ENCODE results near the gene SFXN2.
"Not testable (repeated sequence)": the region's sequence is repeated elsewhere in the genome, so short reads cannot be mapped to it uniquely, and the experiment has no call there.

Gene SFXN2, protein sequence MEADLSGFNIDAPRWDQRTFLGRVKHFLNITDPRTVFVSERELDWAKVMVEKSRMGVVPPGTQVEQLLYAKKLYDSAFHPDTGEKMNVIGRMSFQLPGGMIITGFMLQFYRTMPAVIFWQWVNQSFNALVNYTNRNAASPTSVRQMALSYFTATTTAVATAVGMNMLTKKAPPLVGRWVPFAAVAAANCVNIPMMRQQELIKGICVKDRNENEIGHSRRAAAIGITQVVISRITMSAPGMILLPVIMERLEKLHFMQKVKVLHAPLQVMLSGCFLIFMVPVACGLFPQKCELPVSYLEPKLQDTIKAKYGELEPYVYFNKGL

GRCh38 chr10:102714621-102715455, at the start of gene SFXN2:
Gene SFXN2, plus strand, starts transcription at chr10:102714636. Its CDS starts 12,001 bp downstream, at chr10:102726637.
- no peak for DNase-seq (ENCODE audit: low spot score)

- peak; percentile 86 for DNase-seq (ENCODE audit: low spot score)
These were observed 48.4 kb upstream of the SFXN2 start for GRCh38 chr10:102665904-102666509.

- DNase-seq (ENCODE audit: low spot score) = not testable (repeated sequence)
These were observed 47.0 kb upstream of the SFXN2 start for GRCh38 chr10:102667411-102667810.

DNA sequence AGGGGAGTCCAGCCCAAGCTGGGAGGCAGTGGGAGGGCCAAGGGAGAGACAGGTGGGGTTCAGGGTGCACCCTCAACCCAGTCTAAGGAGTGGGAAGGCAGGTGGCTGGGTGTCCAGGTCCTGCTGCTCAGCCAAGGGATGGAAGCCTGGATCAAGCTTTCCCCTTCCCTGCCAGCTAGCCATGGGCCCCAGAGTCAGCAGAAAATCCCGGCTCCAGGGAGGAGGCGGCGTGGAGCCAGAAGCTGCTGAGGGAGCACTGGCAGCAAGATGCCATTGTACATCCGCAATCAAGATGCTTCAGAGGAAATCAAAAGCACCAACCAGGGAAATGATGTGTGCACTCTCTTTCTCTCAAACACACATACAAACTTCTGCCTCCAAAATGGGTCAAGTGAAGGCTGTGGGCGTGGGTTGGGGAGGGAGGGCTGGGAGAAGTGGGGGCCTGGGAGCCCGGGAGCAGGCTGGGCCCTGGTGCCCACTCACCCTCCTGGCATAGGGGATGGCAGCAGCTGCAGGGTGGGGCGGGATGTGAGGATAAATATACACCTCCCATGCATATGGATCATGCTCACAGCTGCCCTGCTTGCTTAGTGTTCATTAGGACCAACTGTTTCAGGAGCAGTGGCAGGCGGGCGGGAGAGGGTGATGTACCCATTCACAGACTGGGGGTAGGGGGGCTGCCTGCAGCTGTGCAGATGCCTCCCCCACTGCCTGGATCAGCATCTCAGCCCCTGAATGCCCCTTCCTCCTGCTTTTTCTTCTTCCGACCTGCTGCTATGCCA, 45.9 kb upstream of the SFXN2 start:
- no peak for DNase-seq (ENCODE audit: low spot score)

DNA sequence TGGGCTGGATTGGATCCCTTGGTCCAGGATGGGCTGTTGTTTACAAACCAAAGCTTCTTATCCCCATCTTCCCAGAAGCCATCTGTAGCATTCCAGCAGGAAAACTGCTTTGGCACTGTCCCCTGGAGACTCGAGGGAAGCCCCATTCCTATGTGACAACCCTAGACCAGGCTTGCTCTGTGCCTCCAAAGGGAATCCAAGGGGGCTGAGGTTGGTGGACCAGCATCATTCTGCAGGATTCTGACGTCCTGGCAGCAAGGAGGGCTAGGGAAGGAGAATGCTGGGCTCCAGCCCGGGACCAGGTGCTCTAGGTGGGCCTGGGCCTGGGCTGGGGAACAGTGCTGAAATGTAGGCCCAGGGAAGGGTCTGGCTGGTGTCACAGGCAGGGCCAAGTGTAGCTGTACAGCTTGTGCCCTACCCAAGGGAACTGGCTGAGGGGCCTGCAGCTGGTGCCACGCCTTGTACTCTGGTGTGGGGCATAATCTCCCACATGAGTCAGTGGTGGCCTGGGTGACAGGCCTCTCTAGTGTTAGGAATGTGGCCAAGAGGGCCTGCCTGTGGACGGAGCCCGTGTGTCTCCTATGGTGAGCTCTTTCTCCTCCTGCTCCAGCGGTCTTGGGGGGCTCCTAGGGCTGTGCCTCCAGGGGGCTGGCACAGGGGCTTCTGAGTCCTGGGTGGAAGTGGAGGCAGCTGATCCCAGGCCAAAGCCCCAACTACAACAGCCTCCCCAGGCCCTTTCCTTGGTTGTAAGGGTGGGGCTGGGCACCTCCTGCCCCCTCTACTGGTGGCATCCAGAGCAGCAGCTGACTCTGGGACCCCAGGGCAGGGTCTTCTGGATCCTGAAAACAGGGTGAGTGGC, 45.0 kb upstream of the SFXN2 start:
- peak; percentile 63 for DNase-seq (ENCODE audit: low spot score)

DNA sequence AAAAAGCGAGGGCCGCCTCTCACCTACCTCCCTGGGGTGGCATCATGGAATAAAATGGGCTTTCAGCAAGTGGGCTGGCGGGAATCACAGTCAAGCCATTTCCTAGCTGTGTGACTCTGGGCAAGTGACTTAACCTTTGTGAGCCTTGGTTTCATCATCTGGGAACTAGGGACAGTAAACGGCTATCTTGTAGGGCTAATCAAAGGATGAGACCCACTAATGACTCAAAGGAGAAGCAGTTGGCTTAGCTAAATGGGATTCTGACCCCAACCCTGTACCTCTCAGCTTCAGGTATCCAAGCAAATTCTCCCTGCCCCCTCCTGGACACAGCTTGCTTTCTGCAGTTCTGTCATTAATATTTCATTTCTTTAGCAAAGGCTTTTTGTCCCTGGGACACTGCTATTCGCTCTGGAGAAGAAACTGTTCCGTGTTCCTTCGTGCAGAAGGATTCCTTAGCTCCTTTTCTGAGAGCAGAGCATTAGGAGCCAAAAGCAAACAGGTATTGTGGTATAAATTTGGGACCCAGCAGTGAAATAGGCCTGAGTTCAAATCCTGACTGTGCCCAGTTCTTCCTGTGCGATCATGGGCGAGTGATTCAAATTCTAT, 44.3 kb upstream of the SFXN2 start:
- no peak for DNase-seq (ENCODE audit: low spot score)

GRCh38 chr10:102670871-102671434, 43.5 kb upstream of the SFXN2 start:
- DNase-seq (ENCODE audit: low spot score) = no peak

- DNase-seq (ENCODE audit: low spot score) = no peak
These were observed 41.1 kb upstream of the SFXN2 start for GRCh38 chr10:102673236-102673818.

DNA sequence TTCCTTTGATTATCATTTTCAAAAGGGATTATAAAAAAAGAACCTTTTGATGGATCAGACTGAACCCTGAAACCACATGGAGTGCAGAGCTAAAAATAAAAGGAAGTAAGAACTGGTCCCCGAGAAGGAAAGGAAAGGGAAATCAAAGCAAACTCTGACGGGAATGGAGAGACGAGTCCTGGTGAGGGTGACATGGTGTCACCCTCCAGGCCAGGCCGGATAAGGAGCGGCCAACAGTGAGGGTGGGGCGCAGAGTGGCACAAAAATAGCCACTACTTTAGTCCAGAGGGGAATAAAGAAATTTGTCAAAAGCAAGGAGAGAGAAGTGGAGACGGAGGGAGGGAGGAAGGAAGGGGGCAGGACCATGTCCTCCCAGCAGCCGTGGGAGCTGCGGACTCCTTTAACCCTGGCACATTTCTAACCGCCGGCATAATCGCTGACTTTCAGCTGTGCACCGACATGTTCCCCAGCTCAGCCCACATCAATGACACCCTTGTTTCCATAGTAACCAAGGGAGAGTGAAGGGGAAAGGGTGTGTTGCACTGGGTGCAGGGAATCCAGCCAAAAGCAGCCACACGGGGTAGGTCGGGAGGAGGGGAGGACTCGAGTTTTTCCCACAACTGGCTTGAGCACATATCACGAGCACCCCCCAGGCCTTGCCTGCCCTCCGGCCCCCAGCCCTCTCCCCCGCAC, 40.5 kb upstream of the SFXN2 start:
- DNase-seq (ENCODE audit: low spot score) = peak; percentile 74

DNA sequence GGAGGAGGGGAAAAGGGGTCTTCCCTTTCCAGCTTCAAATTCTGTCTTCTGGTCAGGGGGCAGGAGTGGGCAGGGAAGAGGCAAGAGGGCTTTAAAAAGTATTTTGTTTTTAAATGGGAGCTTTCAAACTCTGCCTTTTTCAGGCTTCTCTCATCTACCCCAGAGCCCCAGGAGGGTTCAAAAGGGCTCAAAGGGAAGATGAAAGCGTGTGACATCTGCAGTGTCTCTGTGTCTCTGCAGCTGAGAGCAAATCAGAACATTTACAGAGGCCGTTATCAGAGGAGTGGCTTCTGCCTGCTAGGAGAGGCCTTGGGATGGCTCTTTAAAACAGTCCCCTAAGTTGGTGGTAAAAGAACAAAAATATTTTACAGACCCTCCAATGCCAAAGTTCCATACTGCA, 39.9 kb upstream of the SFXN2 start:
- no peak for DNase-seq (ENCODE audit: low spot score)

DNA sequence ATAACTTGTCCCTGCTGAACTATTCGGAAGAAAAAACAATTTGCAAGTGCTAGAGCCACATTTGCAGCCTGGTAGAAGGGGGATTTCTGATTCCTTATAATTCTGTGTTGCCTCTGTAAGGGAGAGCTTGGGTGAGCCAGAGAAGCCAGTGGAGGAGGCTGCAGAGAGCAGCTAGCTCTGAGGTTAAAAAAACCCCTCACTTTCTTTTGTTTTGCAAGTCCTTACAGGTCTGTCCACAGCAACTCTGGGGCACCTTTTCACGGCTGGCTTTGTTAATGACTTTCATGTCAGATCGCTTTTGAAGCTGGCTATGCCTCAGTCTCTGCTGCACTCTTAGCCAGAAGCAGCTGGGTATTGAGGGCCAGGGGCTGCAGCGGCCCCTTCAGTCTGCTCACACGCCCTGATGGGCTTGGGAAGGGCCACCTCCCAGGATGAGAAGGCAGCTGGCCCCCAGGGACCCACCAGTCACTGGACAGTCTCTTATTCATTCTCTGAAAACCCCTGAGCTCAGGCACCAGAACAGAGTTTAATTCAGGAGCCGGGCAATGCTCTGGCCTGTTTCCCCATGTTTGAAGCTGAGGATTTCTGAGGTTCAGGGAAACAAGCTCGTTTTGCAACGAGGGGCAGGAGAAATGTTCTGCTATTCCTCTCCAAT, 39.3 kb upstream of the SFXN2 start:
- no peak for DNase-seq (ENCODE audit: low spot score)

DNA sequence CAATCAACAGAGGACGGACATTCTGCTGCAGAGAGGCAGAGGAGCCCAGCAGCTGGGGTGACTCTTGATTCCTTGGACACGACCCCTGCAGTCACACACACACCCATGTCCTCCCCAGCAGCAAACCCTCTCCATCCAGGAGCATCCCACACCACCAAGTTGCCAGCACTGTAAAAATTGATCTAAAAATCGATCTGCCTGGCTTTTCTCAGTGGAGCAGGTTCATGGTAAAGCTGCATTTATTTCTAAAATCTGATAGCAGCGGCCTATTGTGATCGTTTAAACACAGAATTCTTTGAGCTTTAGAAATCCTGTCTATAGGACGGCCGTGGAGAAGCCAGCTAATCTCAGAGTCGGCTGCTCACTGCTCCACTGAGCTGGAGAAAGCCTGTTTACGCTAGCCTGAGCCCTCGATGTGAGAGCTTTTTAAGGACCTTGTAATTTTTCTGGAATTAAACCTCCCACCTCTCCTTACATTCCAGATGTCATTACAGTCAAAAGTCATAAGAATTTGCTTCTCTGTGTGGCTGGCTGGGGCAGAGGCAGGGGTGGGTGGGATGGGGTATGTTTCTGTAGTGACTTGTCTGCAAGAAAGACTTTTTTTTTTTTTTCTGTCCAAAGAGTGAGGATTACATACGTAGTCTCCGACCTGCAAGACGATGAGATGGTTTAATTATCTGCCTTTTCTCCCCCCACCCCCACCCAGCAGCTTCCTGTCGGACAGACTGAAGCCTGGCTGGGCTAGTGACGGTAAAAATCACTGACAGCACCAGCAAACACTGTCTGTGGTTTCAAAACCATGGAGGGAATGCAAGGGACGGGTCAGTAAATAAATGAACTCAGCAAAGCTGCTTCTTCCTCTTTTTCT, 38.5 kb upstream of the SFXN2 start:
- DNase-seq (ENCODE audit: low spot score) = peak; percentile 92

DNA sequence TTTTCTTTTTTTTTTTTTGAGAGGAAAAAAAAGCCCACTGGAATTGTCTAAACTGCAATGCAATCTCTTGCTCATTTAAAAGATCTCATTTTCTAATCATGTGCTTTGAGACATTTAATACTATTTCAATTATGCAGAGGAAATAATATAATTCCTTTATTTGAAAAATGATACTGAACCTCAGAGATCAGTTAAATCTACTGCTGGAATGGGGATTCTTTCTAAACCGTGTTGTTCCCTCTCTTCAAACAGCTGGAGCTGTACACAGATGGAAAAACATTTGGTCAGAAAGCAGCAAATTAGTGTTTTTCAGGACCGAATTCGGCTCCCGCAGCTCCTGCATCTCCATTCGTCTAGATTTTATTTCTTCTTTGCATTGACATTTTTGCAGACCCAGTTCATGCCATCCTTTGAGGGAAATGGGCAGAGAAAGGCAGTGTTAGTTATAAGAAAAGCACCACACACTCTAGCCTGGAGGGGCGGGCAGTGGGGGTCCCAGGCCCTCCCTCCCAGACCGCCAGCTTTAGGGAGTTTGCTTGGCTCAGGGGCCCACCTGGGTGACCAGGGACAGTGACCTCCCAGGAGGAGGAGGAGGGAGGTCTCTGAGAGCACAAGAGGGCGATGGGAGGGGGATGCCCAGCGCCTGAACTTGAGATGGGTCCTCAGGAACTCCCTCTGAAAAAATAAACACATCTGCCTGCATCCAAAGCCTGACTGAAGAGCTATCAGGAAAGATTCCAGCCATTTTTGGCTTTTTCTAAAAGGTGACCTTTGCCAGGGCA, 37.7 kb upstream of the SFXN2 start:
- DNase-seq (ENCODE audit: low spot score) = no peak

- no peak for DNase-seq (ENCODE audit: low spot score)
These were observed 36.9 kb upstream of the SFXN2 start for GRCh38 chr10:102677331-102678067.

DNA sequence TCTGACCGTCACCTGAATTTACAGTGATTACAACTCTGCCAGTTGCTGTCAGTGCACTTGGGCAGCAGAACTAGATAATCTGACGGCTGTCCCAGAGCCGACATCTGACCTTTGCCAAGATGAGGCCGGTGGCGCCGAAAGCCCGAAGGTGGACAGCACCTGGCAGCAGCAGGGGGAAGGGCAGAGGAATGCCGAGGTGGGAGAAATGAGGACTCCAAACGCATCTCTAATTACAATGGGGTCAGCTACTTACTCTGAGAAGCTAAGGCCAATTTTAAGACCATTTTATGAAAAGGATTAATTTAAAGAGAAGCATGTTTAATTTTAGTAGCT, 36.4 kb upstream of the SFXN2 start:
- no peak for DNase-seq (ENCODE audit: low spot score)

DNA sequence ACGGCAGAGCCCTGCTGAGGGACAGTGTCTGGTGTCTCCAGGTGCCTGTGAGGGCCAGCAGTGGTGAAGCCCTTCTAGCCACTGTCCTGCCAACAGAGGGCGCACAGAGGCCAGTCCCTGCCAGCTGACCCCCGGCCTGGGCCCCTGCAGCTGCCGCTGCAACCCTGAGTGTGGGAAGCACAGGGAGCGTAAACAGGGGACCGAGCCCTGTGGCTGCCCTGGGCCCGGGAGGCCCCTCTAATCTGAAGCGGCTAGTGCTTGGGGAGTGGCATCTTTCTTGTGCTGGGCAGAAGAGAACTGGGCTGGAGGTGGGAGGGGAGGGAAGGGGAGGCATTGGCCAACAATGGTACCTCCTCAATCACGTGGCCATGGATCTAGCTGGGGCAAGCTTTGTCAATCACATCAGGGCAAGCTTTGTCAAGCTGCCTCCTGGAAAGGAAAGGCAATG, 35.6 kb upstream of the SFXN2 start:
- DNase-seq (ENCODE audit: low spot score) = peak; percentile 62

Measured in kidney tubule cell (primary cell).